ENCODE data around the gene MAD1L1. TPM values are rescaled to one million over a fixed set of nuclear protein-coding genes. Genes with fewer than 3 reads are reported as not detected.

Gene MAD1L1
- total and polyA plus RNA-seq, 2 donors (not counting 3 experiments of a cell fraction or from before 2014, with no cell fraction given): 34.1 to 42.3 TPM

DNA sequence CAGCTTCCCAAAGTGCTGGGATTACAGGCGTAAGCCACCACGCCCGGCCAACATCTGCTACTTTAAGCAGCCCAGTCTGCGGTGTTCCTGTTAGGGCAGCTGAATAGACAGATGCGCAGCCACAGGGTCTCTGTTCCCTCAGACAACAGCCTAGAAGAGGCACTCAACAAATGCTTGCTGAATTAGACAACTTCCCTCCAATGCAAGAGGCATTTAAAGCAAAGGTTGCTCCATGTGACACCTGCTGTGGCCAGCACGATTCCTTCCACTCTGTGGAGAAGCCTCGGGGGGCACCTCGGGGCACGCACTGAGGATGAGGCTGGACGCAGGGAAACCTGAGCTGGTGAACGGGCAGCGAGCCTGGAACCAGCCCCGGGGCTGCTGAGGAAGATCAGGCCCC lies 237.8 kb downstream of the MAD1L1 start:
- no peak overlapping the region for H2AFZ ChIP-seq (ENCODE audit: low read depth, low read length)

More for the DNA sequence above, 237.8 kb downstream of the MAD1L1 start:
- no peak overlapping the region for H3K4me2 ChIP-seq (ENCODE audit: insufficient read depth, low read length)
- H3K27ac ChIP-seq (ENCODE audit: insufficient read depth, low read depth, low read length): no peak overlapping the region
- no peaks in the 10 kb centered on the region for H3K27me3 ChIP-seq (ENCODE audit: control insufficient read depth in 2 of 2, insufficient read depth in 2 of 2, low read length in 2 of 2)
- no peaks in the 10 kb centered on the region for H3K9me3 ChIP-seq (replicated peaks; ENCODE audit: control insufficient read depth, insufficient read depth, low read length)
- no peak overlapping the region for H3K4me3 ChIP-seq (replicated peaks in 1 of 3; ENCODE audit: insufficient read depth in 1 of 3, low read depth in 1 of 3, low read length in 3 of 3)
- no peak overlapping the region for H3K9ac ChIP-seq (replicated peaks; ENCODE audit: extremely low read depth, insufficient read depth, low read length)
- BruUV-seq (replicated peaks): no TSS peak
- no peak for FAIRE-seq
- ChIA-PET CTCF (no interaction called here), POLR2A (no interaction called here)
- H4K20me1 ChIP-seq (replicated peaks; ENCODE audit: control insufficient read depth, extremely low read depth, insufficient read depth, low read length): no peaks in the 10 kb centered on the region
- H3K4me1 ChIP-seq (ENCODE audit: control insufficient read depth, extremely low read depth, insufficient read depth, low read length): no peaks in the 10 kb centered on the region
- no peaks in the 10 kb centered on the region for H3K9me1 ChIP-seq (replicated peaks; ENCODE audit: control insufficient read depth, extremely low read depth, insufficient read depth, low read length)
- intact Hi-C loops (cut with micrococcal nuclease) (no loop called here), dilution Hi-C loops (cut with MboI; ENCODE audit: extremely low pct_ligation_motif_present, low sequenced_read_pairs) (no loop called here)
- no peak for TF ChIP-seq POLR2AphosphoS5 (IDR thresholded peaks at IDR 0.05; ENCODE audit: insufficient read depth, low read depth, low read length)
- TF ChIP-seq EZH2 (IDR thresholded peaks at IDR 0.05; ENCODE audit: borderline replicate concordance, low read depth, low read length, severe bottlenecking): no peak
- TF ChIP-seq, protein P1, sequence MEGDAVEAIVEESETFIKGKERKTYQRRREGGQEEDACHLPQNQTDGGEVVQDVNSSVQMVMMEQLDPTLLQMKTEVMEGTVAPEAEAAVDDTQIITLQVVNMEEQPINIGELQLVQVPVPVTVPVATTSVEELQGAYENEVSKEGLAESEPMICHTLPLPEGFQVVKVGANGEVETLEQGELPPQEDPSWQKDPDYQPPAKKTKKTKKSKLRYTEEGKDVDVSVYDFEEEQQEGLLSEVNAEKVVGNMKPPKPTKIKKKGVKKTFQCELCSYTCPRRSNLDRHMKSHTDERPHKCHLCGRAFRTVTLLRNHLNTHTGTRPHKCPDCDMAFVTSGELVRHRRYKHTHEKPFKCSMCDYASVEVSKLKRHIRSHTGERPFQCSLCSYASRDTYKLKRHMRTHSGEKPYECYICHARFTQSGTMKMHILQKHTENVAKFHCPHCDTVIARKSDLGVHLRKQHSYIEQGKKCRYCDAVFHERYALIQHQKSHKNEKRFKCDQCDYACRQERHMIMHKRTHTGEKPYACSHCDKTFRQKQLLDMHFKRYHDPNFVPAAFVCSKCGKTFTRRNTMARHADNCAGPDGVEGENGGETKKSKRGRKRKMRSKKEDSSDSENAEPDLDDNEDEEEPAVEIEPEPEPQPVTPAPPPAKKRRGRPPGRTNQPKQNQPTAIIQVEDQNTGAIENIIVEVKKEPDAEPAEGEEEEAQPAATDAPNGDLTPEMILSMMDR (IDR thresholded peaks at IDR 0.05; ENCODE audit: extremely low read depth in 1 of 2, insufficient read depth in 1 of 2, low read depth in 1 of 2, low read length in 2 of 2): no peak
- TF ChIP-seq FOS (IDR thresholded peaks at IDR 0.05; ENCODE audit: borderline replicate concordance, insufficient read depth, low read length): no peak
- no peak for TF ChIP-seq MAX (IDR thresholded peaks at IDR 0.05; ENCODE audit: insufficient read depth, insufficient read length)
- DNase-seq (ENCODE audit: low read depth, low spot score): no peak
- H3K36me3 ChIP-seq (ENCODE audit: control insufficient read depth in 2 of 2, extremely low read depth in 1 of 2, insufficient read depth in 2 of 2, low read length in 2 of 2): no peaks in the 10 kb centered on the region
- no peaks in the 10 kb centered on the region for H3K79me2 ChIP-seq (ENCODE audit: control insufficient read depth, insufficient read depth, low read length)
